GM21528 (cell line): ENCODE measurements around the gene PLEKHG4B.

Source experiments
- ATAC-seq: cut with Tn5 transposase; IDR thresholded peaks from one replicate; pipeline ENCODE4 v1.9.1; 2021; ENCODE audit warnings: mild to moderate bottlenecking, moderate library complexity; ENCODE audit not compliant: unreplicated experiment, low FRiP score

The PLEKHG4B gene

GRCh38 chr5:166441-167372, 74.7 kb downstream of the PLEKHG4B start:
- ATAC-seq = no peak

GRCh38 chr5:167511-167910, 75.5 kb downstream of the PLEKHG4B start:
- ATAC-seq = no peak

- ATAC-seq = no peak
Observed at GRCh38 chr5:167982-168660, 76.2 kb downstream of the PLEKHG4B start.

GRCh38 chr5:169071-169727, 77.2 kb downstream of the PLEKHG4B start:
- ATAC-seq = no peak

- no peak for ATAC-seq
Observed at GRCh38 chr5:169728-170094, 77.7 kb downstream of the PLEKHG4B start.

GRCh38 chr5:170971-171800, 79.2 kb downstream of the PLEKHG4B start:
- ATAC-seq = no peak

- no peak for ATAC-seq
Observed at GRCh38 chr5:171801-172331, 79.9 kb downstream of the PLEKHG4B start.

GRCh38 chr5:172421-172820, 80.5 kb downstream of the PLEKHG4B start:
- no peak for ATAC-seq

- no peak for ATAC-seq
Observed at GRCh38 chr5:172841-173251, 80.9 kb downstream of the PLEKHG4B start.

GRCh38 chr5:173392-174290, 81.7 kb downstream of the PLEKHG4B start:
- ATAC-seq = no peak

GRCh38 chr5:174291-174600, 82.3 kb downstream of the PLEKHG4B start:
- no peak for ATAC-seq

GRCh38 chr5:174876-175465, 83.0 kb downstream of the PLEKHG4B start:
- no peak for ATAC-seq

GRCh38 chr5:176296-176823, 84.4 kb downstream of the PLEKHG4B start:
- ATAC-seq = no peak

GRCh38 chr5:178110-178509, 86.1 kb downstream of the PLEKHG4B start:
- ATAC-seq = no peak

- no peak for ATAC-seq
Observed at GRCh38 chr5:179401-179800, 87.4 kb downstream of the PLEKHG4B start.

- no peak for ATAC-seq
Observed at GRCh38 chr5:180286-180918, 88.4 kb downstream of the PLEKHG4B start.

- ATAC-seq = no peak
Observed at GRCh38 chr5:181160-181559, 89.2 kb downstream of the PLEKHG4B start.

GRCh38 chr5:181566-181965, 89.6 kb downstream of the PLEKHG4B start:
- ATAC-seq = no peak
